GM19240 (cell line): Measurements from ENCODE around the gene NAT8L.

Source experiments
- DNase-seq: peaks from one replicate; pipeline ENCODE4 v3.0.0; 2011; ENCODE audit warnings: low spot score; ENCODE audit not compliant: insufficient read length

The NAT8L gene

DNA sequence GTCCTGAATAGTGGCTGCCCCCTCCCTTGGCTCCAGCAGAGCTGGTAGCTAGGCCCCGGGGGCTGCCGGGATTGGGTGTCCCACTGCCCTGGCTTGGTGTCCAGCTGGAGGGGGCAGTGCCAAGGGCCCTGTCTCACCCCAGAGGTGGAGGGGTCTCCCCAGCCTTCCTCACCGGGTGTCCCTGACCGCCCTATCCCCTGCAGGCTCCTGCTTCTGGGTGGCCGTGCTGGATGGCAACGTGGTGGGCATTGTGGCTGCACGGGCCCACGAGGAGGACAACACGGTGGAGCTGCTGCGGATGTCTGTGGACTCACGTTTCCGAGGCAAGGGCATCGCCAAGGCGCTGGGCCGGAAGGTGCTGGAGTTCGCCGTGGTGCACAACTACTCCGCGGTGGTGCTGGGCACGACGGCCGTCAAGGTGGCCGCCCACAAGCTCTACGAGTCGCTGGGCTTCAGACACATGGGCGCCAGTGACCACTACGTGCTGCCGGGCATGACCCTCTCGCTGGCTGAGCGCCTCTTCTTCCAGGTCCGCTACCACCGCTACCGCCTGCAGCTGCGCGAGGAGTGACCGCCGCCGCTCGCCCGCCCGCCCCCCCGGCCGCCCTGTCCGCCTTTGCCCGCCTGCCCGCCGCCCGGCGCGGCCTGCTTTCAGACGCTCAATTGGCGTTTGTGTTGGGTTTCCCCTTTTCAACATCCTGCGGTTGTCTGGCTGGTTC lies 4.6 kb downstream of the NAT8L start:
- DNase-seq = no peak

DNA sequence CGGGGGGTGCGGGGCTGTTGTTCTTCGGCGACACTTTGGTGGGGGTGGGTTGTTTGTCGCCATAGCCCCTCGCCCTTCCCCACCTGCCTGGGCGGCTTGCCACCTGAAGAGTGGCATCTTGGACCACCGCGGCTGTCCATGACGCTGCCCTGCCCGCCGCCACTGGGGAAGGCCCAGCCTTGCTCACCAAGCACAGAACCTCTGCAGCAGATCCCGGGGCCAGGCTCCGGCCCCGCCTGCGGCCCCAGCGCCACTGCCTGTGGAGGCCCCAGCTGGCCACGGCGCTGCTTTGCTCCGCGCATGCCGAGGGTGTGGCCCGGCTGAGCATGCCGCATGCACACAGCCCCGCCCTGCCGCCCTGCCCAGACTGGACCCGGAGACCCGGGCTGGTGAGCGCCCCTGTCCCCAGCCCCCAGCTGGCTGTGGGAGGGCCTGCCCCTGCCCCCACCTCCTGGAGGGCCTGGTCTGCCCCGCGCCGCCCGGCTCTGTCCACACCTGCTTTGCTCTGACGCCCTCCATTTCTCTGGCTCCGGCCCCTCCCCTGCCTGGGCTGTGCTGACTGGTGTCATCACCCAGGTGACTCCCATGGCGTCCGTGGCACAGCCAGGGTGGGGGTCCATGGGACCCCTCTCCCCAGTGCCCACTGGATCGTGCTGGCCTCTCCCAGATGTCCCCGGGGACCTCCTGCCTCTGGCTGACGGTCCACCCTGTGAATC lies 5.3 kb downstream of the NAT8L start:
- DNase-seq = no peak

DNA sequence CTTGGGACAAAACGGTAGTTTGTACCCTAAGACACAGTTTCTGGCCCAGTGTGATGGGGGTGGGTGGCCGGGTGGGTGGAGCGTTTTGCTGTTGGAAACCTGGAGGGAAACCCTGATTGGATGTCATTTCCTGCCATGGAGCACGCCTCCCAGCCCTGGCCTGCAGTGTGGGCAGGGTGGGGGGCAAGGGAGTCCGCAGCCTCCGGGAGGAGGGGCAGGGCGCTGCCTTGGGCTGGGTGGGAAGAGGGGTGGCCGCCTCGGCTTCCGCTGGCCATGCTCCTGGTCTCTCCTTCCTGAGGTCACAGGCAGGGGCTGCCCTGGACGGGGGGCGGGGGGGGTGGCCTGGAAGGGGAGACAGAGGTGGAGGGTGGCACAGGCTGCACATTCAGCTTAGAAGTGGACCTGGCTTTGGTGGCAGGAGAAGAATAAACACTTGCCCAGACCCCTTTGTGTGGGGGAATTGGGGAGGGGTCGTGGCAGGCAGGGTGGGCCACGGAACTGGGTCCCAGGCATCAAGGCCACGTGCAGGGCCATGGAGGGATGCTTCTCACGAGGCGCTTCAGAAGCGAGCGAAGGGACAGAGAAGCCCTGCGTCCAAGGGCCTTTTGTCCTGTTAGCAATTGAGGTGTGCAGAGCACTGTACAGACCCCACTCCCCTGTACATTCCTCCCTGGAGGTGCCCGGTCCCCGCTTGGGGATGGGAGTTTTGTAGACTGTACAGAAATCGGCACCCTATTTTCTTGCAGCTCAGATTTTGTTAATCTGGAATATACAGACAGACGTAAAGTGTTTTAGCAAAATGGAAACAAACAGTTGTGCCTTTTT lies 6.2 kb downstream of the NAT8L start:
- DNase-seq = no peak

DNA sequence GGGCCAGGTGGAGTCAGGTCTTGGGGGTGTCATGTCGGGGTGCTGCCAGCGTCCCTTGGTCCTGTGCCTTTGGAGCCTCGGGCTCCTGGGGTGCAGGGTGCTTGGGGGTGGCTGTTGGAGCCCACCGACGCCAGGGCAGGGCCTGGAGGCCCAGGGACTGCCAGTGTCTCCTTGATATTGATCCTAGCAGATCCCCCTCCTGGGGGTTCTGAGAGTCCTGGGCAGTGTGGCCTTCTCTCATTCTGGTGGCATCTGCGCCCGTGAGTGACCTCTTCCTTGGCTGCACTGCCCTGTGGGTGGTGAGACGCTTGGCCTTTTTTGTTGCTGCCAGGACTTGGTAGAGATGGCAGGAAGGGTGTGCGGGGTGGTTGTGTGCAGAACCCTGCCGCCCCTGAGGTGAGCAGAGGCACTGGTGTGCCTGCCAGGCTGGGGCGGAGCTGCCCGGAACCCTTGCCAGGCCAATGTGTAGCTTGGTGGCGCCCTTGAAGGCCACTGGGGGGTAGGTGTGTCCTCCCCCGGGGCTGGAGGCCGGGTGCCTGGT lies 7.0 kb downstream of the NAT8L start:
- no peak for DNase-seq

DNA sequence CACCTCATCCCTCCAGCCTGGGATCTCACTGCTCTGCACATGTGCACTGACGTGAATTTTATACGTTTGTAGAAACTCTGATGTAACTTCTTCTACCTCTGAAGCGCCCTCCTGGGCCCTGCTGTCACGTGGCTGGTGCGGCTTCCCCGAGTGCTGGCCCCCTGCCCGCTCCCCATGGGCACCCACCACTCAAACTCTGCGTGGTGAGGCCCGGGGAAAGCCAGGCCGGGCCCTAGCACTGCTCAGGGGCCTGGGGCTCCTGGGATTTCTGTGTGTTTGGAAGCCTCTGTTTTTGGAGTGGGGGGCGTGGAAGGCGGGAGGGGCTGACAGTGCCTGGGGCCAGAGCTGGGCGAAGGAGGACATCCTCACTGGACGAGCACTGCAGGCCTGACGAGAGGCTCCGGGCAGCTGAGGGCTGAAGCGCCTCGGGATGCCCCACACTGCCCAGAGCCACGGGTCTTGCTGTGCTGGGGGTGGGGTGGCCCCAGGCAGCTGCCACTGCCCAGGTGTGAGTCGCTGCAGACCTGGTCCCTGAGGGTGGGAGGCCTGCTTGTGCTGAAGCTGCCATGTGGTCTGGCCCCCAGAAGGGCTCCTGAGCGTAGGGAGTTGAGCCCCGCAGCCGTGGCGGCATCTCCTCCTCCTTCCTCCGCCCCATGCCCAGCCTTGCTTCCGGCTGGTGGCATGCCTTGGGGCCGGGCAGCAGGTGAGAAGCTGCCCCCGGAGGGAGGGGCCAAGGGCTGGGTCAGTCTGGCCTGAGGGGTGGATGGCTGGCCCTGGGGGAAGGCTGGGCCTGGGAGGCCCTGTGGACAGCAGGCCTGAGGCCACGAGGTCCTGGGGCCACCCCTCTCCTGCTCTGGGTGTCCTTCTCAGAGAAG lies 7.7 kb downstream of the NAT8L start:
- DNase-seq = no peak

DNA sequence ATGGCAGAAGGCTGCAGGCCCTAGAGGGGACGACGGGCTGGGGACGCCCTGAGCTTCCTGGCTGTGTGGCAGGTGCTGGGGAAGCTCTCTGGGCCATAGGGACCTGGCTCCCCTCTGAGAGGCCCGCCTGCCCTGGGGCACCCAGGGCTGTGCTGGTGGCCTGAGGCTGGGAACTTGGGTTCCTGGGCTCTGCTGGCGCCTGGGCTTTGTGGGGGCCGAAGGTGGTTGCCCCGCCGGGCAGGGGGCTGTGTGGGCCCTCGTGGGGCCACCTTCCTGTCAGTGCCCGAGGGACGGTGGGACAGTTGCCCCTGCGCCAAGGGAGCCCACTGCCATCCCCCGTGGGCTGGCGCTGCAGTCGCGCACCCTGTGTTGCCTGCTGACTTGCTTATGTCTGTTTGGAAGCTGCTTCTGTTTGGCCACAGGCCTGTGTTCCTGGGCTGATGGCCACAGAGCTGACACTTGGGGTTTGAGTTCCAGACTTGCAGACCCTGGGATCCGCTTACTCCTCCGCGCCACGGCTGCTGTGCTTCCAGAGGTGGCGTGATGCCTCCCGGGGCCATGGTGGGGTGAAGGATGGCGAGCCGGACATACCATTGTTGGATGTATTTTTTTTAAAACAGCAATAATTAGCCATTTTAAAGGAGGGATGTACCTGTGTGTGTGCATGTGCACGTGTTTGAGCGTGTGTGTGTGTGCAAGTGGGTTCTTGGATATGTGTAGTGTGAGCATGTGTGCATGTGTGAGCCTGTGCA lies 8.5 kb downstream of the NAT8L start:
- DNase-seq = no peak

DNA sequence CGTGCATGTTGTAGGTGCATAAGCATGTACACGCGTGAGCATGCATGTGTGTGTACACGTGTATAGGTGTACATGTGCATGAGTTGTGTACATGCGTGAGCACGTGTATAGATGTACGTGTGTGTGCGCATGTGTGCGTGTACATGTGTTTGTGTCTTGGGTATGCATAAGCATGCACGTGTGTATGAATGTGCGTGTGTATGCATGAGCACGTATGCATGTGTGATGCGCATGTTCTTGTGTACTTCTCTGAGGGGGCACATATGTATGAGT lies 9.0 kb downstream of the NAT8L start:
- no peak for DNase-seq

DNA sequence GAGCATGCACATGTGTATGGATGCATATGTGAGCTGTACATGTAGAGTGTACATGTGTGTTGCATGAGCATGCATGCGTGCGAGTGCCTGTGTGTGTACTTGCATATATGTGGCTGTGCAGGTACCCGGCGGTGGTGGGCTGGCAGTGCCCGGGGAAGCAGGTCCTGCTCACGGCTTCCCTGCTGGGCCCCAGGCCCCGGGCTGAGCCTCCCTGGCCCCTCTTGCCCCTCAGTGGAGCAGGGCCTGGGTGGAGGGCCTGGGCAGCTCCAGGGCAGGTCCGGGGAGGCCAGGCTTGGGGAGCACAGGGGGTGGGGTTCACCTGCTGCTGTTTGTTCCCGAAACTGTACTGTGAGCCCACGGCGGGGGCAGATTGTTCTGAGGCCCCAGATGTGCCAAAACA lies 9.4 kb downstream of the NAT8L start:
- no peak for DNase-seq

DNA sequence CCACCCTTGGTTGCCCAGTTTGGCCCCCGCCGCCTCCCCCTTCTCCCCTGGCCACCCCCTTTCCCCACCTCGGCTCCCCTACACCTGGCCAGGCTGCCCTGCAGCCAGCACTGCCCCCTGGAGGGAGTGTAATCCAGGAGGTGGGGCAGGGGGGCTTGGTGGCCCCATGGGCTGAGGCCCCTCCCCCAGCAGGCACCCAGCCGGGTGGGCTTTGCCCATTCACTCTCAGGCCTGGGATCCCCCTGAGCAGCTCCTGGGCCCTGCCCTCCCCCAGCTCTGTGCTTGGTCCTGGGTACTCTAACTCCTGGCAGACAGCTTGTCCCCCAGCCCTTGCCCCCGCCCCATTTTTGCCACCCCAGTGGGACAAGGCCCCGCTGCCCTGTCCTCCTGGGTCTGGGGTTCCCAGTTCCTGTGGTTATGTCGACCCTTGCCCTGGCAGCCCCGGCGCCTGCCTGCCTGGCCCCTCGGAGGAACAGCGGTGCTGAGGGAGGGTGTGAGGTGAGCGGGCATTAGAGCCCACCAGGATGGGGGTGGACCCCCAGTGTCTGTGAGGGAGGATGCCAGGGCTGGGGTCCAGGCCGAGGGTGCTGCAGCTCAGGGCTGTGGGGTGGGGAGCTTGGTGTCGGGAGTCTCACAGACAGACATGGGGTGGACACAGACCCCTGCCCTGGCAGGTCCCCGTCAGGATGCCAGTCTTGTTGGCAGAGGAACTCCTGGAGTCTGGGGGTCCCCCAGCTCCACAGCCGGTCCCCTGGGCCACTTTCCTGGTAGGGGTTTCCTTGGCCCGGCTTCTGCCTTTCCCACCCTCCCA lies 10.2 kb downstream of the NAT8L start:
- DNase-seq = no peak

DNA sequence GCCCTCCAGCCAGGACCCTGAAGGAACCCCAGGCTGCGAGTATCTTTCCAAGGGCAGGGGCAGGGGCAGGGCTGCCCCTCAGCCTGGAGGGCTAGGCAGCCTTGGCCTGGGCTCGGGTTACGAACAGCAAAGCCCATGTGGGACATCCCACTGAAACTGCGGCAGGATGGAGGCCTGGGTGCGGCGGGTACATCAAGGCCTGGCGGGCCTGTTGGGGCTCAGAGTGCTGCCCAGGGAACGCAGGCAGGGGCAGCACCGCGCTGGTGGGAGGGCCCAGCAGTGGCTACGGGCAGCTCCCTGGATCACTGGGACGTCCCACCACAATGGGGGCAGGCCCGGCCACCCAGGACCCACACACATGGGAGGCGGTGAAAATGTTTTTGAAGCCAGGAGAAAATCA lies 10.9 kb downstream of the NAT8L start:
- DNase-seq = no peak

DNA sequence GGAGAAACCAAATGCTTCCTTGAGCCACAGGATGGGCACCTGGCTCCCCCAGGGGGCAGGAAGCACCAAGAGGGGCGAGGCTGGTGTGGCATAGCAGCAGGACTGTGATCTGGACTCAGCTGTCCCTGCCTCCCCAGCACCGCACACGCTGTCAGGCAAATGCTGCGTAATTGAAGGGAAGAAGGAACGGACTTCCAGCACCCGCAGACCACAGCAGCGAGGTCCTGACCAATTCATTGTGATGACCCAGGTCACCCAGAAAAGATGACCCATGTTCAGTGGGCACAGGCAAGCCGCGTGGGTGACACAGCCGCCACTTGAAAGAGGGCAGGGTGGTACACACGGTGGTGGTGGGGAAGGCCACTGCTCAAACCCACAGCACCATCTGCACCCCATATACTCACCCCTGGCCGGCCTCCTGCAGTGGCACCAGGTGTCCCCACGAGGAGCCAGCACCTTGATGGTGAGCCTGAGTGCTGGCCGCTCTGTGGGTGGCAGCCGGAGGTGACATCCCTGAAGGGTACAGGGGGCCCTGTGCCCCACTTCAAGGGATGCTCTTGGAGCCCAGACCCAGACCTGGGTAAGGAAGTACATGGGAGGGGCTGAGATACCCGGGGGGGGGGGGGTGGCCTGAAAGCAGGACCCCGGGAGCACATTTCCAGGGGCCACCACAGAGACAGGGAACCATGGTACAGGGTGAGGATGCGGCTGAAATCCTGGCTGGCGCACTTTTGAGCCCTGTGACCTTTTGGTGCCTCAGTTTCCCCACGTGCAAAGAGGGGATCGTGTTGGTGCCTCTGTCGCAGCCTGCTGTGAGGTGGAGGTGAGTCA lies 11.5 kb downstream of the NAT8L start:
- no peak for DNase-seq

DNA sequence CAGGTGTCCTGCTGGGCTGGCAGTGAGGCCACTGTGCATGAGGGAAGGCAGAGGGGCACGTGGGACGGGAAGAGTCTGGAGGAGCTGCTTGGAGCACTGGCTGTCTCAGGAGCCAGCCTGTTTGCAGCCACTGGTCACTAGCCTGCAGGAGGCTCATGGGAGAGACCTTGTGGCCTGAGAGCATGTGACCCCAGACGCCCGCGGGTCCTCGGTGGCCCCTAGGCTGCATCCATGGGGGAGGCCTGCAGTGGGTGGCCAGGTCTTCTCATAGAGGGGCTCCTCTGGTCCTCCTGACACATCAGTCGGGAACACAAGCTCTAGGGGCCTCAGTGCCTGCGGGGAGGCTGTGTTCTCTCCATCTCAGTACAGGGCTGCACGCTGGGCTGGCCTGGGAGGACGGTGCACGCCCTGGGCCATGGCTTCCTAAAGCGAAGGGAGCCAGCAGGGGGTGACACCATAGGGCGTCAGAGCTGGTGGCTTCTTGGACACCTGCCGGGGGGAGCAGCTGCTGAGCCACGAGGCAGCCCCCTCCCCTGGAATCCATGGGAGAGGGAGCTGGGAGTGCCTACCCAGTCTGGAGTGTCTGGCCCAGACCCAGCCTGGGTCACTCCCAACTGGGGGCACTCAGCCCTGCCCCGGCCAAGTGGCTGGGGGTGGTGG lies 12.3 kb downstream of the NAT8L start:
- DNase-seq = no peak

DNA sequence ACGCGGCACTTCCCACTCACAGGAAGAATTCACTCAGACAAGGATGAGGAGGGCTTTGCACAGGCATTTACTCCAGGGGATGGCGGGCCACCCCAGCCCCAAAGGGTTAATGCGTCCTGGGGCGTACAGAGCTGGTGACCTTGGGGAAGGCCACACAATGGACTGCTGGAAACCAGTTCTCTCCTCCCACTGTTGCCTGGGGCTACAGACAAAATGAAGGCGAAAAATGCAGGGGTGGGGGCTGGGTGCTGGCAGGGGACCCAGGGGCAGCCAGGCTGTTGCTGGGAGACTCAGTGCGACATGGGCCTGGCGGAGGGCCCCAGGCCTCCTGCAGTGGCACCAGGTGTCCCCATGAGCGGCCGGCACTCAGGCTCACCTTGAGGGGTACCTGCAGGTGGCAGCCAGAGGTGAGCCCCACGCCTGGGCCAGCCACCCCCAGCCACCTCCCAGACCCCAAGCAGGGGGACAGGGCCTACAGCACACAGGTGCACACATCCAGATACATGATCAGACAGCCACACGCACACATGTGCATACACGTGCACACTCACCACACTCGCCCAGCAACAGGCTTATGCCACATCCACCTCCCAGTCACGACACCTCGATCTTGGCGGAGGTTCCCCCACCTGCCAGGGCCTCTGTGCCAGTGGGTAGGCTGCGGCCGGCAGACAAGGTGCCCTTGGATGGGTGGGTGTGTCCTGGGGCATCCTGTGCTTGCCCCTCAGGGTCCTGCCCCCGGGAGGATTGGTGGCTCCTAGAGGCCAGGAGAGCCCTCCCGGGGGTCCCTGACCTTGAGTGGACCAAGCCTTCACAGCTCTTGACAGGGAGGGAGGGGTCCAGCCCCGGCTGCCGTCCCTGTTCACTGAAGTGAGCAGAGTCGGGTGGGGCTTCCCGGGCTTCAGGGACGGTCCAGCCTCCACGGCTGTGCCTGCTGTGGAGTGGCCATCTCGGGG lies 13.1 kb downstream of the NAT8L start:
- DNase-seq = no peak

DNA sequence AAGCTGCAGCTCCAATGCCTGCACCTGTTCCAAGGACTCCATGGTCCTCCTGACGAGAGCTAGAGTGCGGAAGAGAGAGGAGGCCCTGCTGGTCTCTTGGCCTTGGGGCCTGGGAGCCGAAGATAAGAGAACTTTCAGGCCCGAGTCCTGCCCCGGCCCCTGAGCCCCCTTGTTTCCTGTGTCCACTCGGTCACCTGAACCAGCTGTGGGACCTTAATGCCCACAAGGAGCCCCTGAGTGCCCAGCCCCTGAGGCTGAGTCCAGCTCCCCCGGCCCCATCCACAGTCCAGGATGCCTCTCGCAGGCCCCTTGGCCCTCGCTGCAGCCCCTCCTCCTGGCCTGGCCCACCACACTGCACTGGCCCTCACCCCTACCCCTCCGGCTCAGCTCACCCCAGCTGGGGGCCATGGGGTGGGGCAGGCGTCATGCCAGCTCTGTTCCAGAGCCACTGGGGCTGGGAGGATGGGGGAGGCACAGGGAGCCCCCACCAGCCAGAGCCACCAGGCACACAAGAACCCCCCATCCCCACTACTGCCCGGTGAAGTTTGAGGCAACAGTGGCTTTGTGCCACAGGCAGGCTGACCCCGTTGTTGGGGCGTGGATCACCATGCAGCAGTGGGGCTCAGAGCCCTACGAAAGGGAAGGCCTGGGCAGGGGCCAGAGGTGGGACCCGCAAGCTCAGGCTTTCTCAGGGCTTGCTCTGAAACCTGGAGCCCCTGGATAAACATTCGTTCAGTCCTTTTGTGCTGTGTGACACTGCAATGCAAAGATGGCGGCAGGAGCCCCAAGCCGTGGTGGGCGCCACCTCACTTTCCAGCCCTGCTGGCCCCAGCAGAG lies 14.1 kb downstream of the NAT8L start:
- no peak for DNase-seq

DNA sequence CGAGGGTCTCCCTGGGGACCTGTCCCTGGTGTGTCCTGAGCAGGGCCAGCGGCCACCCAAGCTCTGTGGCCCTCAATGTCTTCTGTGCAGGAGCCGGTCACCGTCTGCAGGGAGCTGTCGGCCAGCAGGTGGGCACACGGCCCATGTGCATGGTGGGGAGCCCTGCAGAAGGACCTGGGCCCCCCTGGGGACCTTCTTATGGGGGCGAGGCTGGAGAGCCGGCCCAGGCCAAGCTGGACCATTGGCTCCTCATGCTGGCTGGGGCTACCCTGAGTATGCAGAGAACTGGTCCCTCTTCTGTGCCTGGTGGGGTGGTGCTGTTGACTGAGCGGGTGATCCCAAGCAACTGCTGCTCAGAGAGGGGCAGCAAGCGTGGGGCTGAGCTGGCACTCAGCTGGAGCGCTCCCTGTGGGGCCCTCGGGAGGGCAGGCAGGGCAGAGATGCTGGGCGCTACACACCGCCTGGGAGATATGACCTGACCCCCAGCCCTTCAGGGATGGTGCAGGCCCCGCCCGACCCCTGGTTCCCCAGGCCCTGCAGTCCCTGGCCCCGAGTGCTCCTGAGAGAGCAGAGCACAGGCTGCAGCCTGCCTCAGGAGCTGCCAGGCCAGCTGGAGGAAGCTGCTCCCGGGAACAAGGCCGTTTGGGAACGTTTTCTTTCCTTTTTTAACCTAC lies 14.8 kb downstream of the NAT8L start:
- no peak for DNase-seq

DNA sequence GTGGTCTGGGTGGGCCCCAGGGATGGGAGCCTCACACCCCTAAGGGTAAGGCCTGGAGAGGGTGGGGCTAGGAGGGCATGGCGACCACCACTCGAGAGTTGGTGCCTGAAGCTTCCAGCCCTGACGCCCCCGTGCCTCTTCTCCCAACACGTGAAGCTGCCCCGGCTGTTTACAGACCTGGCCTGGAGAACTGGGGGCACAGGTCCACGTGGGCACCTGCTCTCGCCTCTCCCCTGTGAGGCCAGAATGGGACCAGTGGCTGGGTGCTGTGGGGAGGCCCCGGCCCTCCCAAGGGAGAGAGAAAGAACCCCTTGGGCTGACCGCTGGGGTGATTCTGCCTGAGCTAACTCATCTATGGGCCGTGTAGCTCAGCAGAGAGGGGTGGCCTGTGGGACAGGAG lies 15.5 kb downstream of the NAT8L start:
- no peak for DNase-seq
